Astrocyte (in vitro differentiated cells and primary cell): ENCODE data around the gene TMEM201.

Experiments used
- EZH2 ChIP-seq: IDR thresholded peaks from 2 replicates; pipeline ENCODE4 v1.6.1; 2012; ENCODE audit warnings: mild to moderate bottlenecking, low read length, inconsistent platforms; ENCODE audit not compliant: insufficient read depth
- TF ChIP-seq, protein P1 (sequence below): IDR thresholded peaks from 2 replicates; pipeline ENCODE4 v1.5.1; 2011; ENCODE audit warnings: low read depth, mild to moderate bottlenecking, inconsistent platforms, low read length, moderate library complexity; ENCODE audit not compliant: insufficient read depth

DNA sequence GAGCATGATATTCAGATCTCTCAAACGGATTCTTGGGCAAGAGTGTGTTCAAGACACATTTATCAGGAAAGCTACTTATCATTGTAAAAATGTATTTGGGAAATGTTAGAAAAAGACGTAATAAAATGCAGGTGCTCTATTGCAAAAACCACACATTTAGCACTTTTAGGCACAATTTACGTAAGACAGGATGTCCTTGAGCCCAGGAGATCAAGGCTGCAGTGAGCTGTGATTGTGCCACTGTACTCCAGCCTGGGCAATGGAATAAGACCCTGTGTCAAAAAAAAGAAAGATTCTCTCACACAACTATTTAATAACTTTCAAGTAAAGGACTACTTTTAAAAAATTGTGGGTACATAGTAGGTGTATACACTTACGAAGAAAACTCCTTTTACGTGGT lies 31.1 kb upstream of the TMEM201 start:
- TF ChIP-seq, protein P1, sequence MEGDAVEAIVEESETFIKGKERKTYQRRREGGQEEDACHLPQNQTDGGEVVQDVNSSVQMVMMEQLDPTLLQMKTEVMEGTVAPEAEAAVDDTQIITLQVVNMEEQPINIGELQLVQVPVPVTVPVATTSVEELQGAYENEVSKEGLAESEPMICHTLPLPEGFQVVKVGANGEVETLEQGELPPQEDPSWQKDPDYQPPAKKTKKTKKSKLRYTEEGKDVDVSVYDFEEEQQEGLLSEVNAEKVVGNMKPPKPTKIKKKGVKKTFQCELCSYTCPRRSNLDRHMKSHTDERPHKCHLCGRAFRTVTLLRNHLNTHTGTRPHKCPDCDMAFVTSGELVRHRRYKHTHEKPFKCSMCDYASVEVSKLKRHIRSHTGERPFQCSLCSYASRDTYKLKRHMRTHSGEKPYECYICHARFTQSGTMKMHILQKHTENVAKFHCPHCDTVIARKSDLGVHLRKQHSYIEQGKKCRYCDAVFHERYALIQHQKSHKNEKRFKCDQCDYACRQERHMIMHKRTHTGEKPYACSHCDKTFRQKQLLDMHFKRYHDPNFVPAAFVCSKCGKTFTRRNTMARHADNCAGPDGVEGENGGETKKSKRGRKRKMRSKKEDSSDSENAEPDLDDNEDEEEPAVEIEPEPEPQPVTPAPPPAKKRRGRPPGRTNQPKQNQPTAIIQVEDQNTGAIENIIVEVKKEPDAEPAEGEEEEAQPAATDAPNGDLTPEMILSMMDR, result no peak
- no peak for TF ChIP-seq EZH2
